ENCODE data around the gene ARHGEF26.

GRCh38 chr3:154095832-154096421 is 25.3 kb upstream of the ARHGEF26 start:
- TF ChIP-seq PPARA (CRISPR knock-in tag; IDR thresholded peaks at IDR 0.05; ENCODE audit: borderline replicate concordance) (no peak), ZNF8 (CRISPR knock-in tag; IDR thresholded peaks at IDR 0.05) (no peak), ZFP30 (CRISPR knock-in tag; IDR thresholded peaks at IDR 0.05) (no peak), TOX (CRISPR knock-in tag; IDR thresholded peaks at IDR 0.05; ENCODE audit: borderline replicate concordance) (no peak)
- TF ChIP-seq, protein P1, sequence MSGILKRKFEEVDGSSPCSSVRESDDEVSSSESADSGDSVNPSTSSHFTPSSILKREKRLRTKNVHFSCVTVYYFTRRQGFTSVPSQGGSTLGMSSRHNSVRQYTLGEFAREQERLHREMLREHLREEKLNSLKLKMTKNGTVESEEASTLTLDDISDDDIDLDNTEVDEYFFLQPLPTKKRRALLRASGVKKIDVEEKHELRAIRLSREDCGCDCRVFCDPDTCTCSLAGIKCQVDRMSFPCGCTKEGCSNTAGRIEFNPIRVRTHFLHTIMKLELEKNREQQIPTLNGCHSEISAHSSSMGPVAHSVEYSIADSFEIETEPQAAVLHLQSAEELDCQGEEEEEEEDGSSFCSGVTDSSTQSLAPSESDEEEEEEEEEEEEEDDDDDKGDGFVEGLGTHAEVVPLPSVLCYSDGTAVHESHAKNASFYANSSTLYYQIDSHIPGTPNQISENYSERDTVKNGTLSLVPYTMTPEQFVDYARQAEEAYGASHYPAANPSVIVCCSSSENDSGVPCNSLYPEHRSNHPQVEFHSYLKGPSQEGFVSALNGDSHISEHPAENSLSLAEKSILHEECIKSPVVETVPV (CRISPR knock-in tag; IDR thresholded peaks at IDR 0.05), result no peak
